GM11168 (cell line): Measurements from ENCODE around the gene ASXL1.

Experiments
- in situ Hi-C: fragments of 300-500 bp; cut with MboI; formaldehyde crosslinking; loops from one replicate; pipeline ENCODE4 v1.12.0; 2022; ENCODE audit warnings: low sequenced_read_pairs; ENCODE audit not compliant: unreplicated experiment

Gene ASXL1

DNA sequence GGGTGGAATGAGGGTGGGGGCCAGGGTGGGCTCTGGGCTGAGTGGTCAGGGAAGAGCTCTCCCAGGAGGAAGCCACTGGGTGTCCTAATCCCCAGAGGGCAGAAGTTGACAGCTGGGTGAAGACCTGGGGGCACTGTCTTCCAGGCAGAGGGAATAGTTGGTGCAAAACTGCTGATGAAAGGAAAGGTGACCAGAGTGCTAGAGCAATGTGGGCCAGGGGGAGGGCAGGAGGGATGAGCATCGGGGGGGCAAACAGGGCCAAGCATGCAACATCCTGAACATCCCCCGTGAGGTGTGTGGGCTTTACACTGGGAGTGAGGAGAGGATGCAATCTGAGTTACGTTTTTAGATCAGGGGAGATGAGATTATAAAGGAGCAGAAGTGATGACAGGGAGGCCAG, 129.2 kb downstream of the ASXL1 start:
- in situ Hi-C loops: loop anchor here (5.0 kb wide), 1 partner anchor 265 kb away; no protein-coding TSS in a partner anchor

GRCh38 chr20:32488066-32488838, 130.1 kb downstream of the ASXL1 start:
- in situ Hi-C loops: loop anchor here (5.0 kb wide), 1 partner anchor 266 kb away; no protein-coding TSS in a partner anchor
